Muscle of leg (tissue), 11 donors: ENCODE results near the gene SYMPK. TPM values are rescaled to one million over a fixed set of nuclear protein-coding genes. Genes with fewer than 3 reads are reported as not detected.
A peak's percentile ranks its signal among the peaks of the same experiment; 100 is the strongest.

Source experiments
- DNase-seq: peaks from one replicate; pipeline ENCODE4 v3.0.0; 2013
- H3K27ac ChIP-seq: one replicate; pipeline ENCODE4 v1.5.1; 2013; ENCODE audit warnings: mild to moderate bottlenecking, low read length, control low read depth
- H3K27me3 ChIP-seq: one replicate; pipeline ENCODE4 v1.6.1; 2013; ENCODE audit warnings: low read length; ENCODE audit not compliant: control insufficient read depth, insufficient read depth
- H3K36me3 ChIP-seq: one replicate; pipeline ENCODE4 v1.6.1; 2013; ENCODE audit warnings: low read length; ENCODE audit not compliant: control insufficient read depth, insufficient read depth
- H3K4me1 ChIP-seq: one replicate; pipeline ENCODE4 v1.6.1; 2013; ENCODE audit warnings: low read length; ENCODE audit not compliant: control insufficient read depth, insufficient read depth
- H3K4me3 ChIP-seq: one replicate; pipeline ENCODE4 v1.5.1; 2013; ENCODE audit warnings: low read length, control low read depth
- H3K9me3 ChIP-seq: replicated peaks from 2 replicates; pipeline ENCODE4 v1.6.1; 2013; ENCODE audit warnings: low read depth, low read length; ENCODE audit not compliant: control insufficient read depth
- WGBS: methylation state at CpG from one replicate; pipeline ENCODE4 v1.1.5; 2013; ENCODE audit warnings: missing lambda C conversion rate; ENCODE audit not compliant: insufficient coverage; 5-methylcytosine and 5-hydroxymethylcytosine counted together
- polyA plus RNA-seq, 8 donors: library from polyadenylated mRNA; unstranded; fragments of 120-200 nt; gene quantifications; one replicate each; pipeline versions ENCODE4 v1.2.1 to v1.2.3, GENCODE V29; 2013; ENCODE audit warnings: inconsistent platforms in 1 of 8, low replicate concordance in 1 of 8; ENCODE audit not compliant: insufficient read length in 8 of 8, insufficient read depth in 1 of 8
- total RNA-seq: library from RNA; stranded (reverse); fragments of 120-200 nt; gene quantifications from one replicate; pipeline ENCODE4 v1.2.4, GENCODE V29; 2013

SYMPK gene
- total and polyA plus RNA-seq, 9 donors, result 25.8 to 44.0 (median 38.7) TPM

DNA sequence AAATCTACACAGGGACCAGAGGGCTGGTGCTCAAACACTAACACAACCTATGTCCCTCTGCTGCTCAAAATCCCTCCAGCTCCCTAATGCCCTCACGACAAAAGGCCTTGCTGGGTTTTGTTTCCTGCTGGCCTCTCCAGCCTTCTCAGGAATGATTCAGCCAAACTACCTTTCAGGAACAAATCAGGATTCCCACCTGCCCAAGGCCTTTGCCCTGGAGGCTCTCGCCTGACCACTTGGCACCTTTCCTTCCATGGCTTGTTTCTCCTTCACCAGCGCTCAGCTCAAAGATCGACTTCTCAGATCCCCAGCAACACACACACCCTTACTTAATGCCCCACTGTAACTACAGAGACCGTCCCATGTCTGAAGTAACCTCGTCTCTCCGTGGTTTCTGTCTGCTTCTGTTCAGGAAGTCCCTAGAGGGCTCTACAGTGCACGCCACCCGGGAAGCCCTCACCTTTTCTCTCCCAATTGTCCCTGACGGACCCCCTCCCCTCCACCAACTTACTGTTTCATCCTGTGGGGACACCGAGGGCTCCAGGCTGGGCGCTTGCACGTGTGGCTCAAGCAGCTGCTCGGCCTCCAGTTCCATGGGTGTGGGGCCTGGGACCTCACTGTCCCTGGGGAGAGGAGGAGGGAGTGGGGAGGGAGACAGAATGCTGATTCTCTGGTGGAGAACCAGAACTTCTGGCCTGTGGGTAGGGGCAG lies 90.7 kb downstream of the SYMPK start:
- WGBS, result 78% methylated on average over 11 of the region's 14 CpGs
- Histone ChIP-seq H3K4me1 (peaks cover 41% of the 10 kb centered on the region), H3K4me3 (no peak overlapping the region), H3K27ac (peak overlapping the region; percentile 65), H3K36me3 (peaks cover 46% of the 10 kb centered on the region), H3K27me3 (peaks cover 2% of the 10 kb centered on the region), H3K9me3 (no peaks in the 10 kb centered on the region)
- no peak for DNase-seq

DNA sequence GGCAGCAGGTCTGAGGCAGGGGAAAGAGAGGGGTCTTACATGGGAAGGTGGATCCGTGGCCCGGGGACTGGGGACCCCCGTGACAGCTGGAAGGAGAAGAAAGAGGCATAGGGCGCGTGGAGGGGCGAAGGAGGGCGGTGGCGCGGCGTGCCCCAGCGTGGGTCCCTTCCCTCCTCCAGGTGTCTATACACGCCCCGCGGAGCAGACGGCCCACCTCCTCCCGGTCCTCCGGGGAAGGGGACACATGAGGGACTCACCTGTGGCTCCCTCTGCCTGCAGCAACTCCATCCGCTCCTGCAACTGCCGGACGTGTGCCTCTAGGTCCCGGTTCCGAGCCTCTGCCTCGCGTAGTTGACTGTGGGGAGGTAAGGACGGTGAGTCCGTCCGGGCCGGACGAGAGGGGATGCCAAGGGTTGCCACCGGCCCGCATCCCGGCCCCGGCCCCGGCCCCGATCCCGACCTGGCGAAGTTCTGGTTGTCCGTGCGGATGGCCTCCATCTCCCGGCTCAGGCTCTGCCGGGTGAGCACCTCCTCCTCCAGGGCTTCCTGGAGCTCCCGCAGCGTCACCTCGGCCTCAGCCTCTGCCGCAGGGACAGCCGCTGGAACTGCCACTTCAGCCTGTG lies 91.5 kb downstream of the SYMPK start:
- Histone ChIP-seq H3K4me1 (peaks cover 48% of the 10 kb centered on the region), H3K27ac (peak overlapping the region; percentile 77), H3K27me3 (peaks cover 2% of the 10 kb centered on the region), H3K4me3 (no peak overlapping the region), H3K9me3 (no peaks in the 10 kb centered on the region), H3K36me3 (peaks cover 37% of the 10 kb centered on the region)
- 77% methylated on average over 31 of the region's 46 CpGs for WGBS
- DNase-seq, result no peak

DNA sequence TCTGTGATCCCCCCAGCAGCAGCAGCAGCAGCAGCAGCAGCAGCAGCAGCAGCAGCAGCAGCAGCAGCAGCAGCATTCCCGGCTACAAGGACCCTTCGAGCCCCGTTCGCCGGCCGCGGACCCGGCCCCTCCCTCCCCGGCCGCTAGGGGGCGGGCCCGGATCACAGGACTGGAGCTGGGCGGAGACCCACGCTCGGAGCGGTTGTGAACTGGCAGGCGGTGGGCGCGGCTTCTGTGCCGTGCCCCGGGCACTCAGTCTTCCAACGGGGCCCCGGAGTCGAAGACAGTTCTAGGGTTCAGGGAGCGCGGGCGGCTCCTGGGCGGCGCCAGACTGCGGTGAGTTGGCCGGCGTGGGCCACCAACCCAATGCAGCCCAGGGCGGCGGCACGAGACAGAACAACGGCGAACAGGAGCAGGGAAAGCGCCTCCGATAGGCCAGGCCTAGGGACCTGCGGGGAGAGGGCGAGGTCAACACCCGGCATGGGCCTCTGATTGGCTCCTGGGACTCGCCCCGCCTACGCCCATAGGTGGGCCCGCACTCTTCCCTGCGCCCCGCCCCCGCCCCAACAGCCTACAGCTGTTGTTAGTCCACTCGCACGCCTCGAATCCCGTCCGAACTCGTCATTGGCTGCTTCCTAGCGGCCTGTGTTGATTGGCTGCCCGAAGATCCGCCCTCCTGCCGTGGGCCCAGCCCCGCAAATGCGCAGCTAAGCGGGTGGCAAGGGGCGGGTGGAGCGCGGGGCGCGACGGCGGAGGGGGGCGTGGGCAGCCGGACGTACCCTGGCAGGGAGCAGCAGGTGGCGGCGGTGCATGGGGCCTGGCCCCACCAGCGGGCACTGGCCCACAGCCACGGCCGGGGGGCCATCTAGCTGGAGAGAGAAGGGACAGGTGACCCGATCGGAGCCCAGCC lies 92.5 kb downstream of the SYMPK start:
- WGBS, result 1% methylated on average over 78 of the region's 79 CpGs
- Histone ChIP-seq H3K27me3 (peaks cover 2% of the 10 kb centered on the region), H3K9me3 (no peaks in the 10 kb centered on the region)

GRCh38 chr19:45769821-45770191 lies 93.1 kb downstream of the SYMPK start:
- Histone ChIP-seq H3K27me3 (peaks cover 2% of the 10 kb centered on the region), H3K4me3 (peak overlapping the region; percentile 58), H3K36me3 (peaks cover 44% of the 10 kb centered on the region), H3K9me3 (no peaks in the 10 kb centered on the region), H3K27ac (peak overlapping the region; percentile 100), H3K4me1 (peaks cover 65% of the 10 kb centered on the region)
- WGBS, result under 1% methylated on average over 28 of the region's 28 CpGs
- peak; percentile 77 for DNase-seq

More for the DNA sequence above, 92.5 kb downstream of the SYMPK start:
- H3K4me1 ChIP-seq, result peaks cover 58% of the 10 kb centered on the region
- H3K36me3 ChIP-seq, result peaks cover 43% of the 10 kb centered on the region
- H3K27ac ChIP-seq, result peak overlapping the region; percentile 100
- peak; percentile 99 for DNase-seq
- H3K4me3 ChIP-seq, result peak overlapping the region; percentile 58

GRCh38 chr19:45768984-45769782 lies 93.8 kb downstream of the SYMPK start, which contains the start of gene SIX5:
TSS of gene SIX5 (minus strand) at chr19:45769252. CDS start at chr19:45768844, 408 bp downstream.
- H3K4me3 ChIP-seq, result peak within 1 kb of the TSS; percentile 89
- H3K4me1 ChIP-seq, result peaks cover 71% of the 10 kb centered on the region
- DNase-seq, result peak; percentile 99
- WGBS, result under 1% methylated on average over 63 of the region's 70 CpGs
- peaks cover 38% of the 10 kb centered on the region for H3K36me3 ChIP-seq
- H3K9me3 ChIP-seq, result no peaks in the 10 kb centered on the region
- H3K27me3 ChIP-seq, result peaks cover 2% of the 10 kb centered on the region
- H3K27ac ChIP-seq, result peak within 1 kb of the TSS; percentile 100

- Histone ChIP-seq H3K4me3 (peak overlapping the region; percentile 89), H3K27ac (peak overlapping the region; percentile 100), H3K27me3 (peaks cover 2% of the 10 kb centered on the region), H3K4me1 (peaks cover 75% of the 10 kb centered on the region), H3K9me3 (no peaks in the 10 kb centered on the region), H3K36me3 (peaks cover 38% of the 10 kb centered on the region)
- no peak for DNase-seq
- 0% methylated on average over 32 of the region's 33 CpGs for WGBS
These were observed 94.3 kb downstream of the SYMPK start for GRCh38 chr19:45768655-45768983.

- peaks cover 35% of the 10 kb centered on the region for H3K36me3 ChIP-seq
- DNase-seq, result peak; percentile 89
- peaks cover 2% of the 10 kb centered on the region for H3K27me3 ChIP-seq
- WGBS, result under 1% methylated on average over 98 of the region's 102 CpGs
- peak overlapping the region; percentile 98 for H3K27ac ChIP-seq
- H3K4me3 ChIP-seq, result peak overlapping the region; percentile 89
- H3K4me1 ChIP-seq, result peaks cover 75% of the 10 kb centered on the region
- H3K9me3 ChIP-seq, result no peaks in the 10 kb centered on the region
These were observed 94.9 kb downstream of the SYMPK start for GRCh38 chr19:45767881-45768654.

- H3K36me3 ChIP-seq, result peaks cover 28% of the 10 kb centered on the region
- H3K9me3 ChIP-seq, result no peaks in the 10 kb centered on the region
- H3K27me3 ChIP-seq, result peaks cover 2% of the 10 kb centered on the region
- H3K4me3 ChIP-seq, result peak overlapping the region; percentile 89
- WGBS, result 2% methylated on average over 27 of the region's 31 CpGs
- peaks cover 71% of the 10 kb centered on the region for H3K4me1 ChIP-seq
- peak; percentile 93 for DNase-seq
- H3K27ac ChIP-seq, result peak overlapping the region; percentile 98
These were observed 95.5 kb downstream of the SYMPK start for GRCh38 chr19:45767410-45767880.

DNA sequence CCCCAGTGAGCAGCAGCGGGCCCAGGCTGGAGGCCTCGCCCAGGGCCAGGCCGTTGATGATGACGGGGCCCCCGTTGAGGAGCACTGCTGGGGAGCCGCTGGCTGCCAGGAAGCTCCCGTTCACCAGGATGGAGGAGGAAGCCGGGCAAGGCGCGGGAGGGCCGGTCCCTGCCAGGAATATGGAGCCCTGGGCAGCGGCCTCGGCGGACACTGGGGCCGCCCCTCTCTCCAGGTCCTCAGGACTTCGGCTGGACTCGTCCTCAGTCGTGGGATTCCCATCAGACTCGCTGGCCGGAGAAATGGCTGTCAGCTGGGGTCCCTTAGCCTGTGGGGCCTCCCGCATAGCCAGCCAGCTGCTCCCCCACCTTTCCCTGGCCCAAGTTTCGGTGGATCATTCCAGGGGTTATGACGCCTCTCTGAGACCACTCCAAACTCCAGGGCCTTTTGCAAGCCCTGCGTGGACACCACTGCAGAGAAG lies 96.0 kb downstream of the SYMPK start:
- H3K9me3 ChIP-seq, result no peaks in the 10 kb centered on the region
- DNase-seq, result no peak
- peak overlapping the region; percentile 98 for H3K27ac ChIP-seq
- peaks cover 23% of the 10 kb centered on the region for H3K36me3 ChIP-seq
- 13% methylated on average over 21 of the region's 24 CpGs for WGBS
- H3K27me3 ChIP-seq, result peaks cover 2% of the 10 kb centered on the region
- H3K4me3 ChIP-seq, result peak overlapping the region; percentile 89
- H3K4me1 ChIP-seq, result peaks cover 66% of the 10 kb centered on the region
